ENCODE data around the gene TRAPPC2L. TPM values are rescaled to one million over a fixed set of nuclear protein-coding genes. Genes with fewer than 3 reads are reported as not detected.

TRAPPC2L gene
- total RNA-seq, 2 donors from 2014 or later = 110 TPM

- no peak overlapping the region for H3K27ac Mint-ChIP-seq
- Histone ChIP-seq H3K9ac (ENCODE audit: extremely low read depth, low read length, poor library complexity, severe bottlenecking) (no peak overlapping the region), H3K4me3 (ENCODE audit: low read length) (no peak overlapping the region), H3K27ac (ENCODE audit: low read depth, low read length) (no peak overlapping the region), H3K27me3 (ENCODE audit: control insufficient read depth, insufficient read depth, low read length, poor library complexity, severe bottlenecking) (no peaks in the 10 kb centered on the region), H3K4me1 (ENCODE audit: control insufficient read depth, insufficient read depth, low read length) (no peaks in the 10 kb centered on the region), H3K36me3 (ENCODE audit: control insufficient read depth, insufficient read depth, low read length) (no peaks in the 10 kb centered on the region), H3K9me3 (ENCODE audit: control insufficient read depth, low read length) (no peaks in the 10 kb centered on the region)
- peaks cover 4% of the 10 kb centered on the region for H3K27me3 Mint-ChIP-seq (ENCODE audit: insufficient read depth)
- H3K4me1 Mint-ChIP-seq = peaks cover 3% of the 10 kb centered on the region
- TF ChIP-seq, protein P1, sequence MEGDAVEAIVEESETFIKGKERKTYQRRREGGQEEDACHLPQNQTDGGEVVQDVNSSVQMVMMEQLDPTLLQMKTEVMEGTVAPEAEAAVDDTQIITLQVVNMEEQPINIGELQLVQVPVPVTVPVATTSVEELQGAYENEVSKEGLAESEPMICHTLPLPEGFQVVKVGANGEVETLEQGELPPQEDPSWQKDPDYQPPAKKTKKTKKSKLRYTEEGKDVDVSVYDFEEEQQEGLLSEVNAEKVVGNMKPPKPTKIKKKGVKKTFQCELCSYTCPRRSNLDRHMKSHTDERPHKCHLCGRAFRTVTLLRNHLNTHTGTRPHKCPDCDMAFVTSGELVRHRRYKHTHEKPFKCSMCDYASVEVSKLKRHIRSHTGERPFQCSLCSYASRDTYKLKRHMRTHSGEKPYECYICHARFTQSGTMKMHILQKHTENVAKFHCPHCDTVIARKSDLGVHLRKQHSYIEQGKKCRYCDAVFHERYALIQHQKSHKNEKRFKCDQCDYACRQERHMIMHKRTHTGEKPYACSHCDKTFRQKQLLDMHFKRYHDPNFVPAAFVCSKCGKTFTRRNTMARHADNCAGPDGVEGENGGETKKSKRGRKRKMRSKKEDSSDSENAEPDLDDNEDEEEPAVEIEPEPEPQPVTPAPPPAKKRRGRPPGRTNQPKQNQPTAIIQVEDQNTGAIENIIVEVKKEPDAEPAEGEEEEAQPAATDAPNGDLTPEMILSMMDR (conservative IDR thresholded peaks at IDR 0.05) = no peak
- DNase-seq = no peak
- no peaks in the 10 kb centered on the region for H3K9me3 Mint-ChIP-seq
- H3K4me3 Mint-ChIP-seq = no peak overlapping the region
- H3K36me3 Mint-ChIP-seq (ENCODE audit: low read depth) = no peaks in the 10 kb centered on the region
- 90% methylated on average over 9 to 16 of the region's 16 CpGs for WGBS, 2 experiments (ENCODE audit: insufficient coverage in 1 of 2, insufficient read length in 1 of 2)
These were observed 55.0 kb downstream of the TRAPPC2L start for GRCh38 chr16:88911946-88912310.

Other genes starting within 250 kb of the TRAPPC2L start
- gene IL17C, start 218.6 kb upstream of the TRAPPC2L start, total RNA-seq = not detected
- gene CYBA, start 206.1 kb upstream of the TRAPPC2L start, total RNA-seq = 100 to 1,000 TPM; 188 to 220 TPM
- 10 to 100 TPM; 79.8 to 81.4 TPM for gene MVD, start 194.0 kb upstream of the TRAPPC2L start, total RNA-seq
- 1 to 10 TPM in 1 of 2 donors, under 1 TPM in 1; 0.77 to 2.1 TPM for gene SNAI3, start 170.6 kb upstream of the TRAPPC2L start, total RNA-seq
- gene RNF166, start 150.7 kb upstream of the TRAPPC2L start, total RNA-seq = 10 to 100 TPM; 24.2 to 27.2 TPM
- 10 to 100 TPM; 16.7 to 24.3 TPM for gene CTU2, start 150.6 kb upstream of the TRAPPC2L start, total RNA-seq
- 10 to 100 TPM; 84.1 to 97.0 TPM for gene PIEZO1, start 71.9 kb upstream of the TRAPPC2L start, total RNA-seq
- 10 to 100 TPM; 57.1 to 63.0 TPM for gene CDT1, start 53.3 kb upstream of the TRAPPC2L start, total RNA-seq
- gene APRT, start 45.2 kb upstream of the TRAPPC2L start, total RNA-seq = 100 to 1,000 TPM; 200 to 230 TPM
- gene GALNS, start 180 bp upstream of the TRAPPC2L start, total RNA-seq = 10 to 100 TPM; 32.2 to 39.6 TPM
- not detected for gene PABPN1L, start 9.5 kb downstream of the TRAPPC2L start, total RNA-seq
- gene CBFA2T3, start 120.1 kb downstream of the TRAPPC2L start, total RNA-seq = 1 to 10 TPM; 1.0 to 3.1 TPM
- 10 to 100 TPM; 34.8 to 35.5 TPM for gene ACSF3, start 236.7 kb downstream of the TRAPPC2L start, total RNA-seq